CD4-positive, alpha-beta T cell (primary cell): ENCODE data around the gene PRDM9. TPM values are rescaled to one million over a fixed set of nuclear protein-coding genes. Genes with fewer than 3 reads are reported as not detected.

ENCODE experiments used
- ATAC-seq: fragments of 200-7000 bp; cut with Tn5 transposase; one replicate; pipeline ENCODE4 v1.10.0; 2022; ENCODE audit warnings: mild to moderate bottlenecking; ENCODE audit not compliant: poor library complexity
- CTCF ChIA-PET: fragments of 350-600 bp; sonication (Branson Sonifier 250); formaldehyde crosslinking; loops from one replicate; lab custom pipeline; 2021; ENCODE audit warnings: antibody characterized with exemption, inconsistent platforms; lab: Charles Lee
- POLR2A ChIA-PET: fragments of 350-600 bp; sonication (Branson Sonifier 250); formaldehyde crosslinking; loops from one replicate; lab custom pipeline; 2021; ENCODE audit warnings: antibody characterized with exemption, inconsistent platforms; lab: Charles Lee
- DNase-seq, 14 experiments: peaks; one replicate each; pipeline ENCODE4 v3.0.0-alpha.2; 2013 to 2020; ENCODE audit warnings: mixed read lengths in 2 of 14
- H3K27ac ChIP-seq, 2 donors: one replicate each; pipeline versions ENCODE4 v1.5.1 to v1.7.0; 2013; ENCODE audit warnings: low read length in 2 of 2, low read depth in 1 of 2, mild to moderate bottlenecking in 1 of 2
- H3K27me3 ChIP-seq, 2 experiments: 1 replicate in 1 of 2; 2 replicates in 1 of 2; pipeline versions ENCODE4 v1.6.1 to v1.7.0; 2013; ENCODE audit warnings: low read length in 2 of 2, control low read depth in 1 of 2, mild to moderate bottlenecking in 1 of 2, moderate library complexity in 1 of 2; ENCODE audit not compliant: insufficient read depth in 2 of 2, control insufficient read depth in 1 of 2
- H3K36me3 ChIP-seq: one replicate; pipeline ENCODE4 v1.6.1; 2013; ENCODE audit warnings: low read length, control low read depth; ENCODE audit not compliant: insufficient read depth
- H3K4me1 ChIP-seq: one replicate; pipeline ENCODE4 v1.6.1; 2013; ENCODE audit warnings: low read length, control low read depth; ENCODE audit not compliant: insufficient read depth
- H3K4me3 ChIP-seq: one replicate; pipeline ENCODE4 v1.5.1; 2013; ENCODE audit warnings: mild to moderate bottlenecking, low read length, moderate library complexity
- H3K9me3 ChIP-seq, 2 experiments: 1 replicate in 1 of 2; 2 replicates in 1 of 2; pipeline versions ENCODE4 v1.6.1 to v1.7.0; 2013; ENCODE audit warnings: low read length in 2 of 2, mild to moderate bottlenecking in 2 of 2, control low read depth in 1 of 2, moderate library complexity in 1 of 2; ENCODE audit not compliant: control insufficient read depth in 1 of 2, insufficient read depth in 1 of 2
- H3K27ac Mint-ChIP-seq: one replicate; pipeline ENCODE4 v1.8.0; 2020; ENCODE audit warnings: mixed read lengths
- H3K27me3 Mint-ChIP-seq: one replicate; pipeline ENCODE4 v1.8.0; 2021; ENCODE audit warnings: mixed read lengths
- H3K36me3 Mint-ChIP-seq: one replicate; pipeline ENCODE4 v1.8.0; 2021; ENCODE audit warnings: low read depth, mixed read lengths
- H3K4me1 Mint-ChIP-seq: one replicate; pipeline ENCODE4 v1.8.0; 2021; ENCODE audit warnings: low read depth, mixed read lengths
- H3K4me3 Mint-ChIP-seq: one replicate; pipeline ENCODE4 v1.8.0; 2020; ENCODE audit warnings: mild to moderate bottlenecking, mixed read lengths
- H3K9me3 Mint-ChIP-seq: one replicate; pipeline ENCODE4 v1.8.0; 2020; ENCODE audit warnings: mixed read lengths
- intact Hi-C, 2 experiments: fragments of 100-400 bp; cut with DNase I in 1 of 2; cut with micrococcal nuclease in 1 of 2; formaldehyde crosslinking; loops; one replicate each; pipeline versions ENCODE4 v1.15.1 to v1.9.0; 2023 to 2025; cut with DNase I, micrococcal nuclease
- total RNA-seq, 174 experiments: library from RNA in 2 of 174; stranded (reverse) in 2 of 174; gene quantifications; one replicate each; pipeline ENCODE4 v1.2.3 and lab custom pipeline; 2021 to 2026
- TF ChIP-seq, protein P1 (sequence below): fragments of 200-600 bp; IDR thresholded peaks from one replicate; pipeline ENCODE4 v1.8.0; 2022; ENCODE audit warnings: antibody characterized with exemption, mild to moderate bottlenecking

The PRDM9 gene
- total RNA-seq, 2 experiments from 2014 or later: not detected

DNA sequence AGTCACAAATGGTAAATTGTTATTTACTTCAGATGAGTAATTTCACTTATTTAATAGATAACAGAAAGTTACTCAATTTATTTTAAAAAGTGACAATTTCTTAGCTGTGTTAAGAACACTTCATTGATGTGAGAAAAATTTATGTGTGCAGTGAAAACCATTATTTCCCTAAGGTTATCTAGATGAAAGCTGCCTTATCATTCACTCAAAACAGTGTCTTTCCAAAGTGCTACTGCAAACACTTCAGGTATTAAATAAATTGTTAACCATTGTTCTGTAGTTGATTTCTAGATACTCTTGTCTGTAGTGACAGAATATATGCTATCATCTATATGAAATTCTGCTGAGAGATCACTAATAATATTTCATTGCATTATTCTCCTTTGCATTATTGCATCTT is 33.5 kb upstream of the PRDM9 start:
- H3K4me3 Mint-ChIP-seq: no peak overlapping the region

DNA sequence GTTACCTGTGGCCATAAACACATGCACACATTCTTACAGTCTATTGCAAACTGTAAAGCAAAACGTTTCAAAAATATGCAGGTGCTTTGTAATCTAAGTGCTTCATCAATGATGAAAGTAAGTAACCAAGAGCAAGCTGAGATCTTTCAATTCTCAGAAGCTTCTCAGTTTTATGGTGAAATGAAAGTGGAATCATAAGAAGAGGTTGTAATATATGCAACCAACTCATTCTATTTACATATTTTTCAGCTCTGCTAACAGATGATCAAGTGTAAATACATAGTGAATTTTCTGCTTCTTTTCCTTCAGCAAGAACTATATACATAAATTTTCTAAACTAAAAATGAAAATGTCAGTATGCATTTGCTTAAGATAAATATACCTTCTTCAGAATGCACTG is 33.1 kb upstream of the PRDM9 start:
- Histone ChIP-seq H3K27me3 (no peaks in the 10 kb centered on the region), H3K36me3 (no peaks in the 10 kb centered on the region), H3K27ac (no peak overlapping the region), H3K9me3 (no peaks in the 10 kb centered on the region), H3K4me3 (no peak overlapping the region), H3K4me1 (no peaks in the 10 kb centered on the region)
- Mint-ChIP-seq H3K9me3 (peaks cover 14% of the 10 kb centered on the region), H3K27me3 (no peaks in the 10 kb centered on the region), H3K4me1 (no peaks in the 10 kb centered on the region), H3K4me3 (no peak overlapping the region), H3K27ac (no peak overlapping the region), H3K36me3 (no peaks in the 10 kb centered on the region)
- DNase-seq (no peak), ATAC-seq (no peak)
- intact Hi-C loops: no loop called here
- POLR2A ChIA-PET: no interaction called here
- CTCF ChIA-PET: no interaction called here
- TF ChIP-seq, protein P1, sequence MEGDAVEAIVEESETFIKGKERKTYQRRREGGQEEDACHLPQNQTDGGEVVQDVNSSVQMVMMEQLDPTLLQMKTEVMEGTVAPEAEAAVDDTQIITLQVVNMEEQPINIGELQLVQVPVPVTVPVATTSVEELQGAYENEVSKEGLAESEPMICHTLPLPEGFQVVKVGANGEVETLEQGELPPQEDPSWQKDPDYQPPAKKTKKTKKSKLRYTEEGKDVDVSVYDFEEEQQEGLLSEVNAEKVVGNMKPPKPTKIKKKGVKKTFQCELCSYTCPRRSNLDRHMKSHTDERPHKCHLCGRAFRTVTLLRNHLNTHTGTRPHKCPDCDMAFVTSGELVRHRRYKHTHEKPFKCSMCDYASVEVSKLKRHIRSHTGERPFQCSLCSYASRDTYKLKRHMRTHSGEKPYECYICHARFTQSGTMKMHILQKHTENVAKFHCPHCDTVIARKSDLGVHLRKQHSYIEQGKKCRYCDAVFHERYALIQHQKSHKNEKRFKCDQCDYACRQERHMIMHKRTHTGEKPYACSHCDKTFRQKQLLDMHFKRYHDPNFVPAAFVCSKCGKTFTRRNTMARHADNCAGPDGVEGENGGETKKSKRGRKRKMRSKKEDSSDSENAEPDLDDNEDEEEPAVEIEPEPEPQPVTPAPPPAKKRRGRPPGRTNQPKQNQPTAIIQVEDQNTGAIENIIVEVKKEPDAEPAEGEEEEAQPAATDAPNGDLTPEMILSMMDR: no peak

More for the DNA sequence above, 33.5 kb upstream of the PRDM9 start:
- DNase-seq (no peak), ATAC-seq (no peak)
- Mint-ChIP-seq H3K27me3 (no peaks in the 10 kb centered on the region), H3K27ac (no peak overlapping the region), H3K36me3 (no peaks in the 10 kb centered on the region), H3K4me1 (no peaks in the 10 kb centered on the region), H3K9me3 (peaks cover 12% of the 10 kb centered on the region)
- Histone ChIP-seq H3K36me3 (no peaks in the 10 kb centered on the region), H3K9me3 (no peaks in the 10 kb centered on the region), H3K27me3 (no peaks in the 10 kb centered on the region), H3K27ac (no peak overlapping the region), H3K4me3 (no peak overlapping the region), H3K4me1 (no peaks in the 10 kb centered on the region)
- intact Hi-C loops: no loop called here
- TF ChIP-seq, protein P1: no peak
- POLR2A ChIA-PET: no interaction called here
- CTCF ChIA-PET: no interaction called here

DNA sequence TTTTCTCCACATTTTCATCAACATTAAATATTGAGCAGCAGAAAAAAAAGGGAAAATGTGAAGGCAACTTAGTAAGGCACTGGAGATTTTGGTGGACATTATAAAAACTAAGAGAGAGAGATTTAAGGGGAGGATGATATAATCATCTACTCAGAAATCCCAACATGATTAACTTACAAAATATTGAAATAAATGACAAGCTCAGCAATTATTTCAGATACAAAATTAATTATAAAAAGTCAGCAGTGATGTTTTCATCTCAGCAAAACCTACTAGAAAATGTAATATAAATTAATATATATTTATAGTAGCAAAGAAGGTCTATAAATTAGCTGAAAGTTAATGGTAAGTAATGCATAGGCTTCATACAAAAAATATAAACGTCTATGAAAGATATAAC is 30.8 kb upstream of the PRDM9 start:
- TF ChIP-seq, protein P1: no peak
- Histone ChIP-seq H3K4me1 (no peaks in the 10 kb centered on the region), H3K9me3 (no peaks in the 10 kb centered on the region), H3K4me3 (no peak overlapping the region), H3K36me3 (no peaks in the 10 kb centered on the region), H3K27ac (no peak overlapping the region), H3K27me3 (no peaks in the 10 kb centered on the region)
- H3K27ac Mint-ChIP-seq: no peak overlapping the region
- intact Hi-C loops: no loop called here
- no peak for DNase-seq
- H3K4me1 Mint-ChIP-seq: no peaks in the 10 kb centered on the region
- peaks cover 17% of the 10 kb centered on the region for H3K9me3 Mint-ChIP-seq
- H3K27me3 Mint-ChIP-seq: no peaks in the 10 kb centered on the region
- no peak overlapping the region for H3K4me3 Mint-ChIP-seq
- ChIA-PET CTCF (no interaction called here), POLR2A (no interaction called here)
- ATAC-seq: no peak
- no peaks in the 10 kb centered on the region for H3K36me3 Mint-ChIP-seq
